ENCODE data around the gene IGSF21. TPM values are rescaled to one million over a fixed set of nuclear protein-coding genes. Genes with fewer than 3 reads are reported as not detected.

IGSF21 gene
- total RNA-seq, 2 experiments from 2014 or later, result not detected

- no peaks in the 10 kb centered on the region for H3K9me3 Mint-ChIP-seq
- H3K27me3 Mint-ChIP-seq, result no peaks in the 10 kb centered on the region
- no peak for DNase-seq
- H3K36me3 Mint-ChIP-seq (ENCODE audit: low read depth), result no peaks in the 10 kb centered on the region
- H3K4me1 Mint-ChIP-seq, result no peaks in the 10 kb centered on the region
- no peak overlapping the region for H3K4me3 Mint-ChIP-seq
- ChIA-PET POLR2A (no interaction called here), CTCF (interaction anchor here (1.3 kb wide), 1 partner anchor 24 kb away, joined by 3 read pairs; no protein-coding TSS in a partner anchor)
- no peak overlapping the region for H3K27ac Mint-ChIP-seq
Measured at GRCh38 chr1:18134324-18135046, 26.9 kb downstream of the IGSF21 start.

GRCh38 chr1:18137759-18138345 lies 30.3 kb downstream of the IGSF21 start:
- Mint-ChIP-seq H3K4me3 (no peak overlapping the region), H3K9me3 (no peaks in the 10 kb centered on the region), H3K36me3 (ENCODE audit: low read depth) (no peaks in the 10 kb centered on the region), H3K27me3 (no peaks in the 10 kb centered on the region), H3K27ac (no peak overlapping the region), H3K4me1 (no peaks in the 10 kb centered on the region)
- ChIA-PET CTCF (no interaction called here), POLR2A (no interaction called here)
- no peak for DNase-seq

DNA sequence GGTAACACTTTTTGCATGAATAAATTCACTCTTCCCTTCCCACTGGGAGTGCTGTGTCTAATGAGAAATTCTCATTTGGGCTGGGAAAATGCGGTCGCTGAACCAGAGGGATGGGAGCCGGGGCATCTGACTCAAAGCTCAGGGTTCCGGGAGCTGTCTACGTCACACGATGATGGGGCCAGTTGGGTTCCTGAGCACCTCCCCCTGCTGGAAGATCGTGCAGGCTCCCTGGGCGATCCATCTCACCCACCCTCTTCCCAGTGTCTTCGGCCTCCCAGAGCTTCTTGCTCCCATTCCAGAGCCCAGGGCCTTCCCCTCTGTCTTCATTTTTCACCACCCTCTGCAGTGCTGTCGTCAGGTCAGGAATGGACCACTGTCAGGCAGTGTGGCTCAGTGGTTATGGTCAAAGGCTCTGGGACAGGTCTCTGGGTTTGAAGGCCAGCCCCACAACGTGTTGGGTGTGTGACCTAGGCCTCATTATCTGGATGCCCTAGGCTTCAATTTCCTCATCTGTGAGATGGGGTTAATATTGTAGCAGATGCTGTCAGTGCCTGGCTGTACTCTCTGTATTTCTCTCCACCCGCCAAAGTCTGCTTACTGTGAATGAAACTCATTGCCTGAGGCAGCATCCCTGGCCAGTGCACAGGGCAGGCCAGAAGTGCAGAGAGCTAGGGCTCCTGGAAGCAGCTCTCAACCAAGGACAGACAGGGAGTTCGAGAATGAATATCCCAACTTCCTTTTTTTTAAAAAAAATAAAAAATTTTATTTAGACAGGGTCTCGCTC lies 31.8 kb downstream of the IGSF21 start:
- H3K9me3 Mint-ChIP-seq, result no peaks in the 10 kb centered on the region

GRCh38 chr1:18140411-18140810 lies 32.8 kb downstream of the IGSF21 start:
- no peaks in the 10 kb centered on the region for H3K9me3 Mint-ChIP-seq
- no peak overlapping the region for H3K4me3 Mint-ChIP-seq
- no peak overlapping the region for H3K27ac Mint-ChIP-seq
- ChIA-PET POLR2A (no interaction called here), CTCF (no interaction called here)
- no peaks in the 10 kb centered on the region for H3K27me3 Mint-ChIP-seq
- H3K36me3 Mint-ChIP-seq (ENCODE audit: low read depth), result no peaks in the 10 kb centered on the region
- no peaks in the 10 kb centered on the region for H3K4me1 Mint-ChIP-seq
- no peak for DNase-seq

More for the DNA sequence above, 31.8 kb downstream of the IGSF21 start:
- H3K36me3 Mint-ChIP-seq (ENCODE audit: low read depth), result no peaks in the 10 kb centered on the region
- no peak for DNase-seq
- no peaks in the 10 kb centered on the region for H3K4me1 Mint-ChIP-seq
- CTCF ChIA-PET, result no interaction called here
- no peak overlapping the region for H3K4me3 Mint-ChIP-seq
- no peak overlapping the region for H3K27ac Mint-ChIP-seq
- POLR2A ChIA-PET, result no interaction called here
- H3K27me3 Mint-ChIP-seq, result no peaks in the 10 kb centered on the region

- H3K4me1 Mint-ChIP-seq, result no peaks in the 10 kb centered on the region
- H3K4me3 Mint-ChIP-seq, result no peak overlapping the region
- H3K27me3 Mint-ChIP-seq, result no peaks in the 10 kb centered on the region
- H3K36me3 Mint-ChIP-seq (ENCODE audit: low read depth), result no peaks in the 10 kb centered on the region
- ChIA-PET POLR2A (no interaction called here), CTCF (no interaction called here)
- H3K27ac Mint-ChIP-seq, result no peak overlapping the region
- H3K9me3 Mint-ChIP-seq, result no peaks in the 10 kb centered on the region
- DNase-seq, result no peak
Measured at GRCh38 chr1:18141661-18142060, 34.1 kb downstream of the IGSF21 start.

DNA sequence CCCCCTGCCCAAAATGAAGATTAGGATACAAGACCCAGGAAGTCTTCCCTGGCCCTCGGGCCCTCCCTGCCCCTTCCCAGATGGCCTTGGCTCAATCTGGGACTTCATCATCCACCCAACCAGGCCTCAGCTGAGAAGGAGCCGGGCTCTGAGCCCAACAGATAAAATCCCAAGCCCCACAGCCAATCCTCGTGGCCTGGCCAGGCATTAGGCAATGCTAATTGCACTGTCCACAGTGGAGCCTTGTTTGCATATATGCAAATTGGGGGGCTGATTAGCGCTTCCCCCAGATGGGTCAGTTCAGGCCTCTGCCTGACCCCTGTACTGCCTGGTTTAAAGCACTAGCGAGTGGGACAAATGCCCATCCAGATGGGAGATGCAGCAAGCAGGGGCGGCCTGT lies 34.9 kb downstream of the IGSF21 start:
- ChIA-PET CTCF (no interaction called here), POLR2A (no interaction called here)
- H3K4me3 Mint-ChIP-seq, result no peak overlapping the region
- no peaks in the 10 kb centered on the region for H3K4me1 Mint-ChIP-seq
- no peak for DNase-seq
- H3K36me3 Mint-ChIP-seq (ENCODE audit: low read depth), result no peaks in the 10 kb centered on the region
- H3K27me3 Mint-ChIP-seq, result no peaks in the 10 kb centered on the region
- no peak overlapping the region for H3K27ac Mint-ChIP-seq
- no peaks in the 10 kb centered on the region for H3K9me3 Mint-ChIP-seq

DNA sequence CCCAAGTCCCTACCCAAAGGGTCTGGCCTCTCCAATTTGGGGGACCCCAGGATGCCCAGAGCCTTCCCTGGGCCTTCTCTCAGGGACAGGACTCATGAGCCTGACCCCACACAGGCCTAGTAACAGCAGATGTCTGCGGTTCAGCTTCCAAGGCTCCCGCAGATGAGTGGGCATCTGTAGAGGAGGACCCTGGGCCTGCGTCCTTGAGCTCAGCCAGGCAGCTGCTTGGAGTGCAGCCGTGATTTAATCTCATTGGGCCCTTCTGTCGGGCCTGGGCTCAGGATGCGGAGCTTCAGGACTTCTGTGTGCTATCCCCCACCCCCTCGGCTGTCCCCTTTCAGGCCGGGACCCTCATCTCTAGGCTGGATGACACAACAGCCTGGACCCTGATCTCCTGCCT lies 35.4 kb downstream of the IGSF21 start:
- no peaks in the 10 kb centered on the region for H3K36me3 Mint-ChIP-seq (ENCODE audit: low read depth)
- H3K27me3 Mint-ChIP-seq, result no peaks in the 10 kb centered on the region
- POLR2A ChIA-PET, result no interaction called here
- H3K4me3 Mint-ChIP-seq, result no peak overlapping the region
- no peaks in the 10 kb centered on the region for H3K4me1 Mint-ChIP-seq
- H3K27ac Mint-ChIP-seq, result no peak overlapping the region
- CTCF ChIA-PET, result no interaction called here
- DNase-seq, result no peak
- H3K9me3 Mint-ChIP-seq, result no peaks in the 10 kb centered on the region

- ChIA-PET CTCF (no interaction called here), POLR2A (no interaction called here)
- H3K27ac Mint-ChIP-seq, result no peak overlapping the region
- no peak overlapping the region for H3K4me3 Mint-ChIP-seq
- H3K36me3 Mint-ChIP-seq (ENCODE audit: low read depth), result no peaks in the 10 kb centered on the region
- DNase-seq, result no peak
- H3K4me1 Mint-ChIP-seq, result no peaks in the 10 kb centered on the region
- no peaks in the 10 kb centered on the region for H3K27me3 Mint-ChIP-seq
- H3K9me3 Mint-ChIP-seq, result no peaks in the 10 kb centered on the region
Measured at GRCh38 chr1:18144062-18144461, 36.5 kb downstream of the IGSF21 start.

GRCh38 chr1:18144916-18145647 lies 37.5 kb downstream of the IGSF21 start:
- Mint-ChIP-seq H3K4me1 (no peaks in the 10 kb centered on the region), H3K9me3 (no peaks in the 10 kb centered on the region), H3K4me3 (no peak overlapping the region), H3K36me3 (ENCODE audit: low read depth) (no peaks in the 10 kb centered on the region), H3K27ac (no peak overlapping the region), H3K27me3 (no peaks in the 10 kb centered on the region)
- CTCF ChIA-PET, result no interaction called here
- POLR2A ChIA-PET, result no interaction called here
- DNase-seq, result no peak

- H3K27ac Mint-ChIP-seq, result no peak overlapping the region
- H3K27me3 Mint-ChIP-seq, result no peaks in the 10 kb centered on the region
- H3K36me3 Mint-ChIP-seq (ENCODE audit: low read depth), result no peaks in the 10 kb centered on the region
- POLR2A ChIA-PET, result no interaction called here
- CTCF ChIA-PET, result no interaction called here
- DNase-seq, result no peak
- H3K9me3 Mint-ChIP-seq, result no peaks in the 10 kb centered on the region
- H3K4me3 Mint-ChIP-seq, result no peak overlapping the region
- no peaks in the 10 kb centered on the region for H3K4me1 Mint-ChIP-seq
Measured at GRCh38 chr1:18145851-18146618, 38.4 kb downstream of the IGSF21 start.

DNA sequence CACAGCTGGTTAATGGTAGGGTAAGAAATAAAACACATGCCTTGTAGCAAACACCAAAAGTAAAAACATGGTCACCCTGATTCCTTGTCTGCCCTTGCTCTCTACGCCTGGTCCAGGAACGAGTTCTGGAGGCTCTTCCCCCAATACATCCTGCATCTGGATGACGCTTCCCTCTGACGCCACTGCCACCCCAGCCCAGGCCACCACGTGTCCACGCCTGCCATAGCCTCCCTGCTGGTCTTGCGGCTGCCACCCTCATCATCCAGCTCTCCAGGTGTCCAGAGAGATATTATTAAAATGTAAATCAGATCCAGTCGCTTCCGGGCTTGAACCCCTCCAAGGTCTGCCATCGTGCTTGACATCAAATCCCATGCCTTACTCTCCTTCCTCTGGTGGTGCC lies 39.3 kb downstream of the IGSF21 start:
- POLR2A ChIA-PET, result no interaction called here
- no peaks in the 10 kb centered on the region for H3K9me3 Mint-ChIP-seq
- CTCF ChIA-PET, result no interaction called here
- H3K4me1 Mint-ChIP-seq, result no peaks in the 10 kb centered on the region
- no peak overlapping the region for H3K4me3 Mint-ChIP-seq
- no peak overlapping the region for H3K27ac Mint-ChIP-seq
- no peak for DNase-seq
- no peaks in the 10 kb centered on the region for H3K27me3 Mint-ChIP-seq
- no peaks in the 10 kb centered on the region for H3K36me3 Mint-ChIP-seq (ENCODE audit: low read depth)

DNA sequence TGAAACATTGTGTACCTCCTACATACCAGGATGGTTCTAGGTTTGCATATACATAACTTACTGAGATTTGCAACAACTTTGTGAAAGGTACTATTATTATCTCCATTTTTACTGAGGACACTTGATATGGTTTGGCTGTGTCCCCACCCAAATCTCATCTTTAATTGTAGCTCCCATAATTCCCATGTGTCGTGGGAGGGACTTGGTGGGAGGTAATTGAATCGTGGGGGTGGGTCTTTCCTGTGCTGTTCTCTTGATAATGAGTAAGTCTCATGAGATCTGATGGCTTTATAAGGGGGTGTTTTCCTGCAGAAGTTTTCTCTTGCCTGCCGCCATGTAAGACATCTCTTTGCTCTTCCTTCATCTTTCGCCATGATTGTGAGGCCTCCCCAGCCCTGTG lies 40.1 kb downstream of the IGSF21 start:
- ChIA-PET POLR2A (no interaction called here), CTCF (no interaction called here)
- Mint-ChIP-seq H3K36me3 (ENCODE audit: low read depth) (no peaks in the 10 kb centered on the region), H3K9me3 (no peaks in the 10 kb centered on the region), H3K27ac (no peak overlapping the region), H3K4me1 (no peaks in the 10 kb centered on the region), H3K4me3 (no peak overlapping the region), H3K27me3 (no peaks in the 10 kb centered on the region)
- no peak for DNase-seq

DNA sequence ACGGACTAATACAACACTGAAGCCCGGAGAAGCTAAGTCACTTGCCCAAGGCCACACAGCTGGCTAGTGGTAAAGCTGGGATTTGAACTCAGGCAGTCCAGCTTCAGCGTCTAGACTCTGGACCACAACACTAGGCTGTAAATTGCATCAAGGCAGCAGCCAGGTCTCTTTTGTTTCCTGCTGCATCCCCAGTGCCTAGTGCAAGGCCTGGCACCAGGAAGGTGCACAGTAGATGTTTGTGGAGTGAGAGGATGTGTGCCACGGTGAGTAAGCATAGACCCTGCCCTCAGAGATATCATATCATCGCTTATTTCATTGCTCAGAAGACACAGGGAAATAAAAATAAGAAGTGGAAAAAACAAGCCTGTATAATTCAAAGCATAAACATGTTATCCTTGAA lies 40.9 kb downstream of the IGSF21 start:
- CTCF ChIA-PET, result no interaction called here
- POLR2A ChIA-PET, result no interaction called here
- no peak for DNase-seq
- Mint-ChIP-seq H3K27me3 (no peaks in the 10 kb centered on the region), H3K4me3 (no peak overlapping the region), H3K27ac (no peak overlapping the region), H3K36me3 (ENCODE audit: low read depth) (no peaks in the 10 kb centered on the region), H3K4me1 (no peaks in the 10 kb centered on the region), H3K9me3 (no peaks in the 10 kb centered on the region)
